Stimulated activated CD8-positive, alpha-beta memory T cell treated with anti-CD3 and anti-CD28 coated beads, Interleukin-4, amount 100 ng/mL, for 48 hours (primary cell): ENCODE data around the gene PHEX.

Experiments
- DNase-seq: peaks from one replicate; pipeline ENCODE4 v3.0.0-alpha.2; 2020

The PHEX gene

DNA sequence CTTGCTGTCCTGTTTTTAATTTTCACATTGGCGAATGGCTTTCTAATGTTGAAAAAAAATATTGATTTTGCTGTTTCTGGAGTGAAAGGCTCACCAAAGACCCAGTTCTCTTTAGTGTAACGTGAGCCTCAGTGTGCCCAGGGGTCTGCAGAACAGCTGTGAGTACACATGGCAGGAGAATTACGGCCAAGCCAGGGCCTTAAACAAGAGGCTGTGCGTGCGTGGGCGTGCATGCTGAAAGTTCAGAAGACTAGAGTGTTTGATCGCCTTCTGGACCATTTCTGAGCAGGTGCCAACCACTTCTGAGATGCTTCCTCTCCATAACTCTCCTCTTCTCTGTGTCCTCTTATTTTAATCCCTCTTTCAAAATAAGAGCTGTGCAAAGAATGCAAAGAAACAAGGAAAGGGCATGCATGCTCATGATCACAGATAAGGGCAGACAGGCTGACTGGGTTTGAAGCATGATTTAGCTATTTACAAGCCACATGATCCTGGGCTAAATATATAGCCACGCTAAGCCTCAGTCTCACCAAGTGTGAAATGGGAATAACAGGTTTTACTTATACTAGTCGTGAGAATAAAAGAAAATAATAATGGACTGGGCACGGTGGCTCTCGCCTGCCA, 9.9 kb downstream of the PHEX start:
- peak; percentile 37 for DNase-seq

DNA sequence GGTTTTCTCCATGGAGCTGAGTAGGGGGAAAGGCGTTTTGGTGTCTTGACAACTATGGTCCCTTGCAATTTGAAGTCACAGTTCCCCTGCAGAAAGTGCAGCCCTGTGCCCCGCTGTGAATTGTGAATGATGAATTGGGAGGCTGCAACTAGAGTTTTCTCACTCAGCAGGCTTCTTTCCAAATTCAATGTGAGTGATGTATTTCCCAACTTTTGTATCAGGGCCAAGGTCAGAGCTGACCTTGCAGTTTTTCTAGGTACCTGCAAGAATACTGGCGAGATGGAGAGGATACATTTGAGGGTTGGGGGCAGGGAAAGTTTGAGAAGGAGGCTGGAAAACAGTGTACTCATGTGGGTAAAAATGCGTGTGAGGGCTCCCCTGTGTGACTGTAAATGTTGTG, 11.7 kb downstream of the PHEX start:
- DNase-seq = no peak

DNA sequence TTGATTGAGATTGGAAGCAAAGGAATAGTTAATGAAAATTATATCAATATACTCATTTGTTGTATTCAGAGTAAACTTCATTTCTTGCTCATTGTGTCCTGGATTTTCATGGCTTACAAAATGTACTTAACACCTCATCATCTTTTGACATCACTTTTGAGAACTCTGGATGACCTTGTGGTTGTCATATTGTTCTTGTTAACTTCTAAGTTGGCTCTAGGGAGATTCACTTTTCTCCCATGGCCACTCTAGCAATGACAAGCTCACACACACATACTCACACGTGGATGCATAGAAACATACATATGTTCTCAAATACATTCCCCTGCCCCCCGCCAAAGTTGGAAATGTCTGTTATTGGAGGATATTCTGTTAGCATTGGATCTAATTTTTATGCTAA, 15.3 kb downstream of the PHEX start:
- no peak for DNase-seq

DNA sequence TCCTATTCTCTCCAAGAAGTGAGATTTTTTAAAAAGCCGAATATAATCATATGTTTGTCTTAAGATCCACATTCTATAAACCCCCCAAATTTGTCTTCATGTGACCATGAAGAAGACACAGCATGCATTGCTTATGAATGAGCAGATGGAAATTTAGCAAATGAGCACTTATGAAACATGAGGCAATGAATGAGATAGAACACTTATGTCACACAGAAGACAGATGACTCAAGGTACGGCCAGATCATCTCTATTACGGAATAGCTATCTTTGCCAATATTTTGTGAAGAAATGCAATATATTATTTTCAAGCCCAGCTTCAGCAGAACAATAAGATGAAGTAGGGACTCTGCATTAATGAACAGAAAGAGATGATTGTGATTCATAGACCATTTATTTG, 21.4 kb downstream of the PHEX start:
- DNase-seq = no peak

DNA sequence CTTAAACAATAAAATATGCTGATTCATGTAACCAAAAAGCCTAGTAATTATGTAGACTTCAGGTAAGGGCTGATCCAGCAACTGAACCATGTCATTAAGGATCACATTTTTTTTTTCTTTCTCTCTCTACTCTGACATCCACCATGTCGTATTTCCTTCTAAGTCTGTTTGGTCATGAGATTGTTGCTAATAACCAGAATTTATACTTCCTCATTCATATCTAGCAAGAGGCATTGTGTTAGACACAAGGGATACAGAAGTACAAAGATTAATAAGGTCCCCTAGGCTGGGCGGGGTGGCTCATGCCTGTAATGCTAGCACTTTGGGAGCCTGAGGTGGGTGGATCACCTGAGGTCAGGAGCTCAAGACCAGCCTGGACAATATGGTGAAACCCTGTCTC, 24.1 kb downstream of the PHEX start:
- no peak for DNase-seq

DNA sequence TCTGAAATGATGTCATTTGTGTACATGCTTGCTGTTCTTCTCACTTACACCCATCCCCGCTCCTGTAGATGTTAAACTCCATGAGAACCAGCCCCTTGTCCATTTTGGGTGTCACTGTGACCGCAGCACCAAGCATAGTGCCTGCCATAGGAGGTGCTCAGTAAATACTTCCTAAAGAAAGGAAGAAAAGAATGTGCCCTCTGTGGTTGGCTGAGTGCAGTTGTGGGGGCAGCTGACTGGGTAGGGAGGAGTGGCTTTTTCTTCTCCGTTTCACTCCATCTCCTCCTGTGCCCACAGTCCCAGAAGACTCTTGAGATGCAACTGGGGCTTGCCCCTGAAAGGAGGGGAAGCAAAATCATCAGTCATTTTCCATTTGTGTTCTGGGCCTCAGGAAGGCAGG, 25.5 kb downstream of the PHEX start:
- no peak for DNase-seq

DNA sequence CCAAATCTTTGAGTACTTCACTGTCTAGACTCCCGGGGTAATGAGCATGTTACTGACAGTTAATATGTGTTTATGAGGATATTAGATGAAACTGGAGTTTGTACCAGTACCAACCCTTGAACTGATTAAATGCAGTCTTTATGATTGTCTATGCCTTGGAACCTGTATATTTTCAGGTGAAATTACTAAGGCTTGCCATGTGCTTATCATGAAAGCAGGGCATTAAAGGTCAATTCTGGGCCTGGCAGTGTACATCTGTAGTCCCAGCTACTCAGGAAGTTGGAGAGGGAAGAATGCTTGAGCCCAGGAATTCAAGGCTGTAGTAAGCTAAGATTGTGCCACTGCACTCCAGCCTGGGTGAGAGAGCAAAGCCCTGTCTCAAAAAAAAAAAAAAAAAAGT, 27.6 kb downstream of the PHEX start:
- no peak for DNase-seq

DNA sequence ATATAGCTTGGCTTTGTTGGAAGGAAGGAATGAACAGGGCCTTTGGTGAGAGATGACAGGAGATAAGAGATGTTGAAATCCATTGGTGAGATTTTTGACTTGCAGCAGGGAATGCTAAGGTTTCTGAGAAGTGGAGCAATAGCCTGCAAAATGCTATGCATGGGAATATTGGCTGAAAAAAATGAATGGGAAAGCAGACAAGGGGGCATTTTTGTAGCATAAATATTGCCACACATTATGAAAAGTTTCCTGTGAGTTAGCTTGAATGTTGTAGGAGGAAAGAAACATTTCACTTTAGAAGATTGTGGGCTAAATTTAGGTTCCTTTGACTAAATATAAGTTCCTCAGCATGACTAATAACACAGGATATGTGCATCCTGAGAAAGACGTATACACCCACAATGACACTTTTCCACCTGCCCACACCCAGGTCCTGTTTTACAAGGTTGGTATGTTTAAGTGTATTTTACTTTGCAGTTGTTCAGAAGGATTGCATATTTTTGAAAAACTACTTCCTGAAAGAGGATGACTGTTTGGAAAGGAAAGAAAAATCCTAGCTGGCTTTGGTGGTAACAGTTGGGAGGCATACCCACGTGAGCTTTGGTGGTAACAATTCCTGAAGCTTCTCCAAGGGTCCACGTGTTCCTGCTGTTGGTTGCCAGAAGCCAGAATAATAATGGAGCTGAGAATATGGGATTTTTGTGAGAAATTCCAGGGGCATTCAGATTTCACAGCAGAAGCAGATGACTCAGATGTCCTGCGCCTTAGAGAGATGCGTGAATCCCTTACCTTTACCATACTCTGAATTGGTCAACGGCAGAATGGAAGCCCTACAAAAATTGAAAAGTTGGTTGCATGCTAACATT, 28.5 kb downstream of the PHEX start:
- peak; percentile 34 for DNase-seq

DNA sequence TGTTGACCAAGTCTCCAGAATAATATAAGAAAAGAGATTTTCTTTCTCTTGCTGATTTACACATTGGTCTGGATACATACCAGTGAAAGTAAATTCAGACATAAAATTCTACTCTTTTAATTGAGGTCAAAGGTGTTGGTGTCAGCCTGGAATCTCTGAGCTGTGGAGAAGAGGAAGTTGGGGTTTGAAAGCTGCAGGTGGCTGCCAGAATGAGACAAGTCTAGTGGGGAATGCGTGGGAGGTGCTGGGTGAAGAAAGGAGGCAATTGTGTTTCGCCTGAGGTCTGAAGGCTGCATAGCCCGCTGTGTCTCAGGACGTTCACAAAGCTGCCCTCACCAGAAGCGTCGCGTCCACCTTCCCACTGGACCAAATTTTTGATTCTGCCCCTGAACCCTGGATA, 31.2 kb downstream of the PHEX start:
- peak; percentile 54 for DNase-seq

DNA sequence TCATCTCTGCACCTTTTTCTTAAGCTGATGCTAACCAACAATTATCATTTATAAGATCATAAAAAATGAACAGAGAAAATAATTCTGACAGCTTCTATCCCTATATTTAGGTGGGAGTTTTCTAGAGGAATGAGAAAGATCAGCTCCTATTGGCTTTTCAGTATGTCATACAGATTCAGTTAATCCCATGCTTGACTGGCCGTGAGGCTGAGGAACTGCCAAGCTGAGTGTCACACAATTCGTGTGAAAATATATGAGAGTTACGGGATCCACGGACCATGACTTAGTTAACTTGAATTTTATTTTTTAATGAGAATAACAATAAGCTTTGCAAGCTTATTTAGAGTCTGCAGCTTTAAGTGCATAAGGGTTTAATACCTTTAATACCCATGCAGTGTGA, 37.5 kb downstream of the PHEX start:
- DNase-seq = no peak

DNA sequence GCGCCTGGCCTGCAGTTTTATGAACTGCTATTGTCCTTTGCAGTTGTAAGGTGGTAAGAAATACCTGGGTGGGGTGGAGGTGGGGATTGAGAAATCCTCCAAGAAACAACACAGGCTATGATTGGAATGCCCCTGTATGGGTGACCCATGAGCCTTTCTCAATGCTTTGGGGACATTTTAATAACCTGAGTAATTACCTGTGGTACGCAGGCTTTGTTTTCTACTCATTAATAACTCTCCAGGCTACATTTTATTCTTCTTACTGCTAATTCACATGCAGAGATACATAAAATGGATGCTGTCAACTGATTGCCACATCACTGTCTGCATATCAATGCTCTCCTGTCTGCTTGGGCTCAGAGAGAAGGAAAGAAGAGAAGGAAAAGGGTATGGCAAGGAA, 41.8 kb downstream of the PHEX start:
- no peak for DNase-seq

DNA sequence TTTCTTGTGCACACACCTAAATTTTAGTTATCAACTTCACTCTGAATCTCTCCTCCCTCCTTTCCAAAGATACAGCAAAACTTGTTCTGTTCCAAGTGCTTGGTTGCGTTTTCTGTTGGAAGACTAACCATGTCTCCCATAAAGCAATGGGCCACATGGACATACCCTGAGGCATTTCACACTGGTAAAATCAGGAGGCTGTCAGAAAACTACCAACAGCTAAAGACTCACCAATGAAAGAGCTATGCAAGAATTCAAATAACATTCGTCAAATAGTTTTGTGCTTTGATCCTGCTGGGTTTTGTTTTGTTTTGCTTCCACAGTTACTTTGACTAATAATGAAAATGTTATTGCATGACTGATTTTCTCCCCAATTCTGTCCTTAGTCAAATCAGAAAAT, 46.0 kb downstream of the PHEX start:
- no peak for DNase-seq

DNA sequence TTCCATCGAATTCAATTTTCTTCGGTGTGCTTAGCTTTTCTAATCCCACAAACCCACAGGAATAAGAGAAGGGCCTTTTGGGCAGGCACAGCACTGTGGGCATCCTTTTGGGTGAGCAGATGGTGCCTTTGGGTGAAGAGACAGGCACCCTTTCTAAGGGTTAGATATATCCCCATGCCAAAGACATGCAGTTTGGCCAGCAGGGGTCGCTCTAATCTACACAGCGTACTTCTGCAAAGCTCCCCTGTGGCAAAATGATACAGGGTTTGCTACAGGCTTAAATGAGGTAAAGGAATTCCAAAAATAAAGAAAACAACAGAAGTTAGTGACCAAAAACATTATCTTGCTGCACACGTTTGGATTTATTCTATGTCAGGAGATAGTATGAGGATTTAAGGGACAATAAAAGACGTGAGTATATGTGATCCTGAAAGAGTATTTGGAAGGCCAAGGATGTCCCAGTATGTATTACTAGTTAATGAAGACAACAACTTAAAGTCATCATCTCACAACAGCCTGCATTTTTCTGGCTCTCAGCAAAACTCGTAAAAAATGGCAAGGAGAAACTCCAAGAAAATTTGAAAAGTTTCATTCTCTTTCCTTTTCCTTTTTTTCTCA, 49.5 kb downstream of the PHEX start:
- peak; percentile 74 for DNase-seq

DNA sequence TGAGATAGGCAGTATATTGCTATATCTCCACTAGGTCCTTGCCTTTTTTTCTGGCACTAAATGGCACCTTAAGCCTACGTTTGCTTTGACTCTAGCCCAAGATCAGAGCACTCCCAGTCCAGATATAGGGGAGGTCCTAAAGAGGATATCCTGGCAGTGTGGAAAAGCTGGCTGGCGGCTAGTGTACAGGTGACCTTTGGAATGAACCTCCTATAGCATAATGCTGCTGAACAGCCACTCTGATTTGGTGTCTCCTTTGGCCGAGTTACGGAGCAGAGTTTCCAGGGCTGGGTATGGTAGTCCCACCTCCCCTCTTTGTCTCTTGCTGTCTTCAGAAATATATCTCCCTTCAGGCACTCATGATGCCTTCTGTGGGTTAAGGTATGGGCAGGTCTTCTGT, 53.9 kb downstream of the PHEX start:
- no peak for DNase-seq

DNA sequence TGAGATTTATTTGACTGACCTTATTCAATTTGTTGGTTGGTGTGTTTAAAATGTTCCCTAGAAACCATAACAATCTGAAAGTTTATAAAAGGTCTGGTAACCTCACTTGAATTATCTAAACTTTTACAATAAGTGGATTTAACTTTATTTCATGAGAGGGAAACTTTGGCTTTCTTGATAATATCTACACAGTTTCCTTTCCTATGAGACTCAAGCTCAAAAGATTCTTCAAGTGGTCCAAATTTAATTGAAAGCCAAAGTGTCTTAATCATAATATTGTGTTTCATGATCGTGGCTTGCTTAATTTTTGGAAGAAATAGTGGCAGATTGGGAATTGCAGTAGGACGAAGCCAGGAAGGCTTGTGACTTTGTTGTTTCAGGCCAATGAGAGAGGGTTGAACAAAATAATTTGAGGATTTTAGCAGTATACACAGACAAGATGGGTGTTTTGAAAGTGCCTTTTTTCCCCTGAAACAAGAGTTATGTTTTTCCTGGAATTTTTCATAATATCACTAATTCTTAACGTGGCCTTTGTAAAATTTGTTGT, 55.0 kb downstream of the PHEX start:
- no peak for DNase-seq

DNA sequence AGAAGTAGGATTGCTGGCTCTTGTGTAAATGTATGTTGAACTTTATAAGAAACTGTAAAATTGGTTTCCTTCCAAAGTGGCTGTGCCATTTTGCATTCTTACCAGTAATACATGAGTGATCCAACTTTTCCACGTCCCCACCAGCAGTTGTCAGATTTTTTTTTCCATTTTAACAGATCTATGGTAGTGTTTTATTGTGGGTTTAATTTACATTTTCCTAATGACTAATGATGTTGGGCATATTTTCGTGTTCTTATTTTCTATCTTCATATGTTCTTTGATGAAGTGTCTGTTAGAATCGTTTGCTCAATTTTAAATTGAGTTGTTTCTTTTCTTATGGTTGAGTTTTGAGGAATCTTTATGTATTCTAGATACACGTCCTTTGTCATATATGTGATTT, 56.2 kb downstream of the PHEX start:
- no peak for DNase-seq

DNA sequence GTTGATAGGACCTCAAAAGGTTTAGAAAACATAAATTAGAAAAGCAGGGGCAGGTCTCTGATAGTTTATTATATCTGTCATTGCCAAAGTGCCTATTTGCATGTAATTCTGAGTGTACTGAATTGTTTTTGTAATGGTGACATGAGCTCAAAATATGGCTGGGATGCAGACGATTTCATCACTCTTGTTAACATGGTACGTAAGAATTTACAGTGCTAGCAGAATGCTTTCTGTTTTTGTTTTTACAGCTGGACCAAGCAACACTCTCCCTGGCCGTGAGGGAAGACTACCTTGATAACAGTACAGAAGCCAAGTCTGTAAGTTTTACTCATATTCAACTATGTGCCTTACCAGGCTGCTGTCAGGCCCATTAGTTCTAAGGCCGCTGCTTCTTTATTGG, 58.1 kb downstream of the PHEX start:
- DNase-seq = no peak

DNA sequence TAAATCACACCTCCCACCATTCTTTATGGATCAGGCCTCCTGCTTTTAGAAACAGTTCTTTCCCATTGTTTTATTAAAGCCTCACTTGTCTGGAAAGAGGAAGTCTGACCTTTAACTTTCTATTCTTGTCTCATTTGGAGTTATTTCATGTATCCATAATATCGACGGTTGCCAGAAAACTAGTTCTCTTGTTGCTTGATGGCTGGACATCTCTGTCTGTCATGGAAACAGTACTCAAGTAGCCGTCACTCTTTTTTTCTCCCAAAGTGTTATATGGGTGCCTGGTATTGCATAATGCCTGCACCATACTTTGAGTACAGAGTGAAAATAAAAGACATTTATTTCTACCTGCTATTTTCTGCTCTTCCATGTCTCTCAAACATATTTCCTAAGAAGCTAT, 61.4 kb downstream of the PHEX start:
- no peak for DNase-seq

DNA sequence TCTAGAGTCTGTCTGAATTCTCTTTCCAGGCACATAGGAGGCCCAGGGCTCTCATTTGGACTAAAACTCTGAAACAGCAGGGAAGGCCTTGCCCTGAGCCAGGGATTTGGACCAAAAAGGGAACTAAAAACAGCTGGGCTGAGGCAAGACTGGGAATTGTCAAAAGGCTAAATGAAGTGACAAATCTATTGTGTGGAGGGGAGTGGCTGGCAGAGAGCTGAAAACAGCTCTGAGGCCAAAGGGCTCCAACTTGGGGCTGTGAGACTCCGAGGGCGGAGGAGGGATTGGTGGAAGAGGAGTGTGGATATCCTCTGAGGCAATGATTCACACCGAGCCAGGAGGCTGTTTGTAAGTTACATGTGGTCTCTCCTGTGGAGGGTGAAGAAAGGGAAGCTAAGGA, 63.2 kb downstream of the PHEX start:
- DNase-seq = no peak

DNA sequence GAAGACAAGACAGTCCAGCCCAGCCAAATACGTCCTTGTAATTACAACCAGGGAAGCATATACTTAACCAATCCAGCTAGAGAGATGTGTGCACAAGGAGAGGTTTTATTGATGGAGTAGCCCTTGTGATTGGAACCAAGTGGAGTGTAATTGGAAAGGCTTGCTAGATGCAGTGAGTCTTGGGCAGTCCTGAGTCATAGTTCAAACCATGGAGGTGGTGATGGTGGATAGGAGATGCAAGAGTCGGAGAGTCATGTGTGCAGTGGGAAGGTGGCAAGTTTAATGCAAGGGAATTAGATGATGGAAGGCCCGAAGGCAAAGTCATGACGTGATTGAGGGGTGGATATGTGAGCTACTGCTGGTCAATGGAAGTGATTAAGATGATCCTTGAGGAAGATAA, 63.7 kb downstream of the PHEX start:
- DNase-seq = no peak

DNA sequence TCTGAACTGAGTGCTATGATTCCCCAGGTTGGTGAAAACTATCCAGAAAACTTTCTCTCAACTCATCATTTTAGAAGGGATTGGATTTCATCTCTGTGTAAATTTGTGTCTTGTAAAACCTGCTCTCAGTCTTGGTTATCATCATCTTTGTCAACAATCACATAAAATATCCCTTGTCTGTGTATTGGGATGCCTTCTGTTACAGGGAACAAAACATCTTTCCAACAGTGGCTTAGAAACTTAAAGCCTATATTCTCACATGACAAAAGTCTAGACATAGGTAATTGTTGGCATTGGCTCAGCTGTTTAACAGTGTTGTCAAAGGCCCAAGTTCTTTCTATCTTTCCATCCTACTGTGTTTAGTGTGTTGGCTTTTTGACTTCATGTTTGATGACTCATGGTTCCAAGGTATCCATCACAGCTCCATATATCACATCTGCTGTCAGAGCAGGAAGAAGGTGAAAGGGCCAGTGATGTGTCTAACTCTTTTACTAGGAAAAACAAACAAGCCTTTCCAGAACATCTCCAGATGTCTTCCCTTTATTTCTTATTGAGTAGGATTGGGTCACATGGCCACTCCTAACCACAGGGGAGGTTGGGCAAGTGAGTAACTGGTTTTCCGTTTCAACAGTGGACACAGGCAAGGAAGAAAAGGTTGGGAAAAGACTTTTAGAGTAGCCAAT, 65.0 kb downstream of the PHEX start:
- DNase-seq = no peak

DNA sequence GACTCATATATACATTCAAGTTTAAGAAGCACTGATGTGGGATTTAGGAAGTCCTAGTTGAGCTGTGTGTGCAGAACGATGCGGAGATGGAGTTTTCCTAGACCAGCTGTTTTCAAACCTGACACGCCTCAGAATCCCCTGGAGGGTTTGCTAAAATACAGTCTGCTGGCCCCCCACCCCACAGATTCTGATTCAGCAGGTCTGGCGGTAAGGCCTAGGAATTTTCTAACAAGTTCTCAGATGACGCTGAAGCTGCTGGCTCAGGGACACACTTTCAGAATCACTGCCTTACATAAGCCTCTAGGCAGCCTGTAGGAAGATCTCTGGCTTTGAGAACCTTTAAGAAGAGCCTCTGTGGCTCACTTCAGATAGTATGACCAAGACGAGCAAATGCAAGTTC, 73.1 kb downstream of the PHEX start:
- DNase-seq = no peak

DNA sequence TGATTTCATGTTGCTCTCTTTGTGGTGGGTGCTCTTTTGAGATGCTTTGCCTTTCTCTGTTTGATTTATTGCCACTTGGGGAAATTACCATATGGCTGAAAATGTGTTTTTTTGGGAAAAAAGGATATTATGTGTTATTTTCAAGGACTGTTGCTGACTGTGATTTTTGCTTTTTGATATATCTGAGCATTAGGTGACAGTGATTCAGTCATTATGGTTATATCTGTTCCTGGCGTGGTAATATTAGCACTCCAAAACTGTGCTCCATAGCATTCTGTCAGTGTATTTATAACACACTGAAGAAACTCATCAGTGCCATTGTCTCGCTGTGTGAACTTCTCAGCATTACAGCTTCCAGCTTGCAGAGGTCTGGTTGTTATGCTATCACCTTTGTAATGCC, 73.8 kb downstream of the PHEX start:
- no peak for DNase-seq

DNA sequence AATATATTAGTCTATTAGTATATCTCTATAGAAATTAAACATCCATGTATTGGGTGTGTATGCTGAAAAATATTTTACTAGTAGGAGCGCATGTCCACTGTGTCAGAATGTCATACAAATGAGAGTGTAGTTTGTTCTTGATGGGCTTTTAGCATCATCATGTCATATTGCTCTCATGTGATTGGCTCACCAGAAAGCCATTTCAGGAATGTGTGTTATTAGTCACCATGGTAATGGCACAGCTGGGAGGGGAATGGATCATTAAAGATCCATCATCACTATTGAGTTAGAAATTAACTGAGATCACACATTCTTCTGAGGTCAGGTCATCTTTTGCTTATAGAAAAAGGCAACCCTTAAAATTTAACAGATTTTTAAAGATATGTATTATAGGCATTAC, 77.3 kb downstream of the PHEX start:
- DNase-seq = no peak
